ENCODE data around the gene PLD1. TPM values are rescaled to one million over a fixed set of nuclear protein-coding genes. Genes with fewer than 3 reads are reported as not detected.

The PLD1 gene
- total RNA-seq, 1 donor from 2014 or later = 0.21 TPM

- Histone ChIP-seq H4K20me1 (ENCODE audit: low read depth) (no peaks in the 10 kb centered on the region), H3F3A (ENCODE audit: low read depth) (peaks cover 6% of the 10 kb centered on the region), H3K9me3 (ENCODE audit: low read depth) (no peaks in the 10 kb centered on the region), H3K4me1 (peaks cover 22% of the 10 kb centered on the region), H3K9ac (no peak overlapping the region), H2AFZ (replicated peaks) (no peak overlapping the region), H3K4me3 (no peak overlapping the region), H3K79me2 (ENCODE audit: low read depth) (no peaks in the 10 kb centered on the region), H3K27me3 (no peaks in the 10 kb centered on the region), H3K4me2 (no peak overlapping the region), H3K36me3 (no peaks in the 10 kb centered on the region), H3K27ac (no peak overlapping the region)
- Mint-ChIP-seq H3K9me3 (no peaks in the 10 kb centered on the region), H3K27me3 (ENCODE audit: insufficient read depth, low read depth) (no peaks in the 10 kb centered on the region), H3K4me3 (no peak overlapping the region), H3K4me1 (peaks cover 57% of the 10 kb centered on the region), H3K36me3 (no peaks in the 10 kb centered on the region), H3K27ac (no peak overlapping the region)
- no peak for DNase-seq (ENCODE audit: low spot score)
- TF ChIP-seq EZH2phosphoT487 (IDR thresholded peaks at IDR 0.05) (no peak), CTCF (IDR thresholded peaks at IDR 0.05) (no peak), EZH2 (IDR thresholded peaks at IDR 0.05) (no peak)
These were observed 29.0 kb upstream of the PLD1 start for GRCh38 chr3:171839270-171839669.

DNA sequence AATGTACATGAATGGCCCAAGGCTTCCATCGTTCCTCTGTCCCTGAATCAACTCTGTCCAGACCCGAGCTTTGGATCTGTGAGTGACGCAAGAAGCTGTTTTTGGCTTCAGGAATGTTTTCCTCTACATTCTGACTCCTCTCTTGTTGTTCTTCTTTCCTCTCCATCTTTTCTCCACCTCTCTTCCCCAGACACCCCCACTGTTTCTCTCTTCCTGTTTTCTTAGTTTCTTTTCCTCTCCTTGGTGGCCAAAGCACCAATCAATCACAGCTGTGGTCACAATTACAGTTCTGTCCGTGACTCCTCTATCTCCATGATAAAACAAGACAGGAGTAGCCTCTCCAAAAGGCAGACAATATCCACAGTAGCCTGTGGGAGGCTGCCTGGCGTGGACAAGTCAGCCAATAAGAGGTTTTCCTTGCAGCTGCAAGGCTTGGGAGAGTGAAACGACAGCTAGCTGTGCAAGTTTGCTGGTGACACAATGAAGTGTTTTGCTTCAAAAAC, 28.0 kb upstream of the PLD1 start:
- no peaks in the 10 kb centered on the region for H3K9me3 ChIP-seq (ENCODE audit: low read depth)
- DNase-seq (ENCODE audit: low spot score) = peak; percentile 31
- no peaks in the 10 kb centered on the region for H4K20me1 ChIP-seq (ENCODE audit: low read depth)
- peak overlapping the region; percentile 68 for H2AFZ ChIP-seq (replicated peaks)
- Mint-ChIP-seq H3K4me3 (no peak overlapping the region), H3K9me3 (no peaks in the 10 kb centered on the region), H3K36me3 (no peaks in the 10 kb centered on the region), H3K27me3 (ENCODE audit: insufficient read depth, low read depth) (no peaks in the 10 kb centered on the region), H3K27ac (peak overlapping the region; percentile 28), H3K4me1 (peaks cover 66% of the 10 kb centered on the region)
- no peak overlapping the region for H3K27ac ChIP-seq
- no peaks in the 10 kb centered on the region for H3K79me2 ChIP-seq (ENCODE audit: low read depth)
- no peak overlapping the region for H3K9ac ChIP-seq
- peaks cover 20% of the 10 kb centered on the region for H3K4me1 ChIP-seq
- H3K36me3 ChIP-seq = no peaks in the 10 kb centered on the region
- H3F3A ChIP-seq (ENCODE audit: low read depth) = peaks cover 4% of the 10 kb centered on the region
- no peaks in the 10 kb centered on the region for H3K27me3 ChIP-seq
- no peak overlapping the region for H3K4me3 ChIP-seq
- TF ChIP-seq CTCF (IDR thresholded peaks at IDR 0.05) (no peak), EZH2phosphoT487 (IDR thresholded peaks at IDR 0.05) (no peak)
- H3K4me2 ChIP-seq = no peak overlapping the region

DNA sequence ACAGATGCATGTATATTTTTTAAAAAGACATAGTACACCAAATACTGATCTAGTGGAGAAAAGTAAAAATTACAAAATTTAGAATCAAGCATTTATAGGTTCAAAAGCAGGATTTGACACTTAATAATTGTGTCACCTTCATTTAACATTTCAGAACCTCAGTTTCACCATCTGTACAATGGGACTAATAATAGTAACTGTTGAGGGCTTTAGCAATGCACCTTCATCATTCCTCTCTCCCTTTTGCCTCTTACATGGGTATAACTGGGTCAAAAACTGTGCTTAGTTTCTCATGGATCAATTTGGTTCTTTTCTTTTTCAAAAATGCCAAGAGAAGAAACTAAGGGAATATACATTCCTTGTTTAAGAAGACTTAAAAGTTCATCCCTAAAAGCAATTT, 27.4 kb upstream of the PLD1 start:
- no peaks in the 10 kb centered on the region for H3F3A ChIP-seq (ENCODE audit: low read depth)
- no peak overlapping the region for H3K9ac ChIP-seq
- H3K36me3 Mint-ChIP-seq = no peaks in the 10 kb centered on the region
- no peaks in the 10 kb centered on the region for H3K79me2 ChIP-seq (ENCODE audit: low read depth)
- no peaks in the 10 kb centered on the region for H3K9me3 Mint-ChIP-seq
- no peak overlapping the region for H3K4me3 Mint-ChIP-seq
- no peak overlapping the region for H3K4me2 ChIP-seq
- H3K4me1 Mint-ChIP-seq = peaks cover 60% of the 10 kb centered on the region
- H4K20me1 ChIP-seq (ENCODE audit: low read depth) = no peaks in the 10 kb centered on the region
- H3K27ac Mint-ChIP-seq = no peak overlapping the region
- no peak for DNase-seq (ENCODE audit: low spot score)
- H3K27ac ChIP-seq = no peak overlapping the region
- peaks cover 15% of the 10 kb centered on the region for H3K4me1 ChIP-seq
- no peaks in the 10 kb centered on the region for H3K27me3 ChIP-seq
- H3K36me3 ChIP-seq = no peaks in the 10 kb centered on the region
- H2AFZ ChIP-seq (replicated peaks) = no peak overlapping the region
- TF ChIP-seq EZH2phosphoT487 (IDR thresholded peaks at IDR 0.05) = no peak
- no peak for TF ChIP-seq EZH2 (IDR thresholded peaks at IDR 0.05)
- no peak for TF ChIP-seq CTCF (IDR thresholded peaks at IDR 0.05)
- H3K4me3 ChIP-seq = no peak overlapping the region
- H3K27me3 Mint-ChIP-seq (ENCODE audit: insufficient read depth, low read depth) = no peaks in the 10 kb centered on the region
- H3K9me3 ChIP-seq (ENCODE audit: low read depth) = no peaks in the 10 kb centered on the region
